ENCODE data around the gene EDEM3.

DNA sequence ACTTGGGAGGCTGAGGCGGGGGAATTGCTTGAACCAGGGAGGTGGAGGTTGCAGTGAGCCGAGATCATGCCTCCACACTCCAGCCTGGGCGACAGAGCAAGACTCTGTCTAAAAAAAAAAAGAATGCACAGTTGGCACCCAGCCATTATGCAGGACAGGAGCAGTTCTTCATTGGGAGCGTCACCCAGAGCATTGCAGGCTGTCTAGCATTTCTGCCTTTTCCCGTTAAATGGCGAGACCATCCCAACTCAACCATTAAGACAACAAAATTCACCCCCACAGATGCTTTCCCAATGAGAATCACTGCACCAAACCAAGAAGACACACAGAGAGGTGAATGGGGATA, 105.8 kb downstream of the EDEM3 start:
- no peak for TF ChIP-seq ATF1 (CRISPR knock-in tag; IDR thresholded peaks at IDR 0.05)
- TF ChIP-seq, protein P1, sequence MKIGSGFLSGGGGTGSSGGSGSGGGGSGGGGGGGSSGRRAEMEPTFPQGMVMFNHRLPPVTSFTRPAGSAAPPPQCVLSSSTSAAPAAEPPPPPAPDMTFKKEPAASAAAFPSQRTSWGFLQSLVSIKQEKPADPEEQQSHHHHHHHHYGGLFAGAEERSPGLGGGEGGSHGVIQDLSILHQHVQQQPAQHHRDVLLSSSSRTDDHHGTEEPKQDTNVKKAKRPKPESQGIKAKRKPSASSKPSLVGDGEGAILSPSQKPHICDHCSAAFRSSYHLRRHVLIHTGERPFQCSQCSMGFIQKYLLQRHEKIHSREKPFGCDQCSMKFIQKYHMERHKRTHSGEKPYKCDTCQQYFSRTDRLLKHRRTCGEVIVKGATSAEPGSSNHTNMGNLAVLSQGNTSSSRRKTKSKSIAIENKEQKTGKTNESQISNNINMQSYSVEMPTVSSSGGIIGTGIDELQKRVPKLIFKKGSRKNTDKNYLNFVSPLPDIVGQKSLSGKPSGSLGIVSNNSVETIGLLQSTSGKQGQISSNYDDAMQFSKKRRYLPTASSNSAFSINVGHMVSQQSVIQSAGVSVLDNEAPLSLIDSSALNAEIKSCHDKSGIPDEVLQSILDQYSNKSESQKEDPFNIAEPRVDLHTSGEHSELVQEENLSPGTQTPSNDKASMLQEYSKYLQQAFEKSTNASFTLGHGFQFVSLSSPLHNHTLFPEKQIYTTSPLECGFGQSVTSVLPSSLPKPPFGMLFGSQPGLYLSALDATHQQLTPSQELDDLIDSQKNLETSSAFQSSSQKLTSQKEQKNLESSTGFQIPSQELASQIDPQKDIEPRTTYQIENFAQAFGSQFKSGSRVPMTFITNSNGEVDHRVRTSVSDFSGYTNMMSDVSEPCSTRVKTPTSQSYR (CRISPR knock-in tag; IDR thresholded peaks at IDR 0.05): no peak
- no peak for TF ChIP-seq USF1 (CRISPR knock-in tag; IDR thresholded peaks at IDR 0.05)
- no peak for TF ChIP-seq SP1 (CRISPR knock-in tag; conservative IDR thresholded peaks at IDR 0.05)
- TF ChIP-seq CTCF (IDR thresholded peaks at IDR 0.05): no peak
- no peak for TF ChIP-seq ATF6 (CRISPR knock-in tag; IDR thresholded peaks at IDR 0.05)
- TF ChIP-seq, protein P2, sequence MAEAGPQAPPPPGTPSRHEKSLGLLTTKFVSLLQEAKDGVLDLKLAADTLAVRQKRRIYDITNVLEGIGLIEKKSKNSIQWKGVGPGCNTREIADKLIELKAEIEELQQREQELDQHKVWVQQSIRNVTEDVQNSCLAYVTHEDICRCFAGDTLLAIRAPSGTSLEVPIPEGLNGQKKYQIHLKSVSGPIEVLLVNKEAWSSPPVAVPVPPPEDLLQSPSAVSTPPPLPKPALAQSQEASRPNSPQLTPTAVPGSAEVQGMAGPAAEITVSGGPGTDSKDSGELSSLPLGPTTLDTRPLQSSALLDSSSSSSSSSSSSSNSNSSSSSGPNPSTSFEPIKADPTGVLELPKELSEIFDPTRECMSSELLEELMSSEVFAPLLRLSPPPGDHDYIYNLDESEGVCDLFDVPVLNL (CRISPR knock-in tag; IDR thresholded peaks at IDR 0.05; ENCODE audit: borderline replicate concordance, low read depth): no peak
